Measurements from ENCODE around the gene ZNF763. TPM values are rescaled to one million over a fixed set of nuclear protein-coding genes. Genes with fewer than 3 reads are reported as not detected.

ZNF763 gene
- total RNA-seq, 1 experiment from 2014 or later: 0.77 TPM

DNA sequence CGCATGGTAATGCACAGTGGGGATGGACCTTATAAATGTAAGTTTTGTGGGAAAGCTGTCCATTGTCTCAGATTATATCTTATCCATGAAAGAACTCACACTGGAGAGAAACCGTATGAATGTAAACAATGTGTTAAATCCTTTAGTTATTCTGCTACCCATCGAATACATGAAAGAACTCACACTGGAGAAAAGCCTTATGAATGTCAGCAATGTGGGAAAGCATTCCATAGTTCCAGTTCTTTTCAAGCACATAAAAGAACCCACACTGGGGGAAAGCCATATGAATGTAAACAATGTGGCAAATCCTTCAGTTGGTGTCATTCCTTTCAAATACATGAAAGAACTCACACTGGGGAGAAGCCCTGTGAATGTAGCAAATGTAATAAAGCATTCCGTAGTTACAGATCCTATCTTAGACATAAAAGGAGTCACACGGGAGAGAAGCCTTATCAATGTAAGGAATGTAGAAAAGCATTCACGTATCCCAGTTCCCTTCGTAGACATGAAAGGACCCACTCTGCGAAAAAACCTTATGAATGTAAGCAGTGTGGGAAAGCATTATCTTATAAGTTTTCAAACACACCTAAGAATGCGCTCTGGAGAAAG, 13.8 kb downstream of the ZNF763 start:
- no peak for DNase-seq
- Mint-ChIP-seq H3K4me1 (no peaks in the 10 kb centered on the region), H3K27me3 (ENCODE audit: low read depth) (peaks cover 8% of the 10 kb centered on the region), H3K36me3 (ENCODE audit: insufficient read depth in 1 of 3, low read depth in 3 of 3) (peaks cover 61 to 86% (median 73%) of the 10 kb centered on the region in 3 experiments), H3K4me3 (no peak overlapping the region), H3K9me3 (peaks cover 87 to 90% of the 10 kb centered on the region in 2 experiments), H3K27ac (no peak overlapping the region)
- Histone ChIP-seq H3K4me1 (ENCODE audit: insufficient read depth, low read length) (no peaks in the 10 kb centered on the region), H2AK5ac (ENCODE audit: insufficient read length, low read length) (no peak overlapping the region), H3K4me2 (ENCODE audit: insufficient read depth, insufficient read length, low read length) (no peak overlapping the region), H3K23ac (ENCODE audit: insufficient read length, low read depth, low read length) (no peak overlapping the region), H2AFZ (ENCODE audit: low read length) (no peak overlapping the region), H3K9ac (ENCODE audit: extremely low read depth, insufficient read length, low read length) (no peak overlapping the region), H4K5ac (ENCODE audit: insufficient read length, low read depth, low read length) (no peak overlapping the region), H3K27ac (ENCODE audit: insufficient read length, low read depth, low read length) (no peak overlapping the region), H2BK120ac (ENCODE audit: low read depth, low read length, poor library complexity, severe bottlenecking) (no peak overlapping the region), H3T11ph (ENCODE audit: low read length) (no peak overlapping the region), H3K79me1 (ENCODE audit: insufficient read depth, low read depth, low read length, poor library complexity, severe bottlenecking) (no peaks in the 10 kb centered on the region), H3K9me3 (ENCODE audit: control insufficient read depth, low read depth, low read length) (peaks cover 56% of the 10 kb centered on the region), H2BK15ac (ENCODE audit: low read depth, low read length) (no peak overlapping the region), H3K56ac (ENCODE audit: insufficient read length, low read depth, low read length) (no peak overlapping the region), H2BK12ac (ENCODE audit: insufficient read length, low read depth, low read length) (no peak overlapping the region), H3K14ac (ENCODE audit: insufficient read depth, low read length) (no peak overlapping the region), H3K23me2 (ENCODE audit: insufficient read length, low read depth, low read length, poor library complexity, severe bottlenecking) (no peaks in the 10 kb centered on the region), H4K91ac (ENCODE audit: insufficient read length, low read depth, low read length) (no peak overlapping the region), H3K18ac (ENCODE audit: insufficient read length, low read depth, low read length) (no peak overlapping the region), H3K4ac (ENCODE audit: low read depth, low read length) (no peak overlapping the region), H2BK5ac (ENCODE audit: insufficient read length, low read length) (no peak overlapping the region), H3K79me2 (ENCODE audit: insufficient read depth, low read length) (no peaks in the 10 kb centered on the region), H2BK20ac (ENCODE audit: low read depth, low read length, poor library complexity, severe bottlenecking) (no peak overlapping the region), H3K27me3 (ENCODE audit: insufficient read depth, low read length) (no peaks in the 10 kb centered on the region), H4K20me1 (ENCODE audit: control insufficient read depth, insufficient read depth, insufficient read length) (no peaks in the 10 kb centered on the region), H4K8ac (replicated peaks; ENCODE audit: insufficient read length, low read depth, low read length) (no peak overlapping the region)
- WGBS (ENCODE audit: extremely low coverage, insufficient read length, low lambda C conversion rate): no CpG with 5 or more reads among the region's 9 CpGs
- TF ChIP-seq, protein P1, sequence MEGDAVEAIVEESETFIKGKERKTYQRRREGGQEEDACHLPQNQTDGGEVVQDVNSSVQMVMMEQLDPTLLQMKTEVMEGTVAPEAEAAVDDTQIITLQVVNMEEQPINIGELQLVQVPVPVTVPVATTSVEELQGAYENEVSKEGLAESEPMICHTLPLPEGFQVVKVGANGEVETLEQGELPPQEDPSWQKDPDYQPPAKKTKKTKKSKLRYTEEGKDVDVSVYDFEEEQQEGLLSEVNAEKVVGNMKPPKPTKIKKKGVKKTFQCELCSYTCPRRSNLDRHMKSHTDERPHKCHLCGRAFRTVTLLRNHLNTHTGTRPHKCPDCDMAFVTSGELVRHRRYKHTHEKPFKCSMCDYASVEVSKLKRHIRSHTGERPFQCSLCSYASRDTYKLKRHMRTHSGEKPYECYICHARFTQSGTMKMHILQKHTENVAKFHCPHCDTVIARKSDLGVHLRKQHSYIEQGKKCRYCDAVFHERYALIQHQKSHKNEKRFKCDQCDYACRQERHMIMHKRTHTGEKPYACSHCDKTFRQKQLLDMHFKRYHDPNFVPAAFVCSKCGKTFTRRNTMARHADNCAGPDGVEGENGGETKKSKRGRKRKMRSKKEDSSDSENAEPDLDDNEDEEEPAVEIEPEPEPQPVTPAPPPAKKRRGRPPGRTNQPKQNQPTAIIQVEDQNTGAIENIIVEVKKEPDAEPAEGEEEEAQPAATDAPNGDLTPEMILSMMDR (conservative IDR thresholded peaks at IDR 0.05): no peak

Measured in H9 (cell line).